ENCODE data around the gene BCL2. TPM values are rescaled to one million over a fixed set of nuclear protein-coding genes. Genes with fewer than 3 reads are reported as not detected.

Gene BCL2
- polyA plus RNA-seq, 1 experiment: 0.35 TPM

- no peak for TF ChIP-seq CTCF (IDR thresholded peaks at IDR 0.05; ENCODE audit: low read depth, low read length)
- H3K4me3 ChIP-seq (ENCODE audit: low read depth, low read length): no peak overlapping the region
- no peak for DNase-seq (ENCODE audit: low read depth, low spot score)
- H3K27me3 ChIP-seq (ENCODE audit: control insufficient read depth, insufficient read depth, low read length): peaks cover 4% of the 10 kb centered on the region
- no peak overlapping the region for H3K27ac ChIP-seq (ENCODE audit: low read depth, low read length)
- POLR2A ChIA-PET: interaction anchor here (0.7 kb wide), 1 partner anchor 586 kb away, joined by 9 read pairs; no protein-coding TSS in a partner anchor
- CTCF ChIA-PET: interaction anchor here (0.6 to 1.9 kb wide), 2 partner anchors 22 to 876 kb away, joined by 3 to 6 read pairs; no protein-coding TSS in a partner anchor
- H3K9me3 ChIP-seq (ENCODE audit: control insufficient read depth, insufficient read depth, low read length): no peaks in the 10 kb centered on the region
Observed at GRCh38 chr18:63301434-63301833, 18.1 kb downstream of the BCL2 start.

GRCh38 chr18:63299837-63300745, 19.5 kb downstream of the BCL2 start:
- H3K27ac ChIP-seq (ENCODE audit: low read depth, low read length): no peak overlapping the region
- no peak overlapping the region for H3K4me3 ChIP-seq (ENCODE audit: low read depth, low read length)
- H3K27me3 ChIP-seq (ENCODE audit: control insufficient read depth, insufficient read depth, low read length): peaks cover 2% of the 10 kb centered on the region
- ChIA-PET POLR2A (no interaction called here), CTCF (interaction anchor here (1.9 kb wide), 1 partner anchor 23 kb away, joined by 6 read pairs; no protein-coding TSS in a partner anchor)
- TF ChIP-seq CTCF (IDR thresholded peaks at IDR 0.05; ENCODE audit: low read depth, low read length): no peak
- no peaks in the 10 kb centered on the region for H3K9me3 ChIP-seq (ENCODE audit: control insufficient read depth, insufficient read depth, low read length)
- no peak for DNase-seq (ENCODE audit: low read depth, low spot score)

- CTCF ChIA-PET: interaction anchor here (1.3 kb wide), 1 partner anchor 25 kb away, joined by 3 read pairs; no protein-coding TSS in a partner anchor
- no peak for TF ChIP-seq CTCF (IDR thresholded peaks at IDR 0.05; ENCODE audit: low read depth, low read length)
- no peak for DNase-seq (ENCODE audit: low read depth, low spot score)
- no peak overlapping the region for H3K4me3 ChIP-seq (ENCODE audit: low read depth, low read length)
- H3K27ac ChIP-seq (ENCODE audit: low read depth, low read length): no peak overlapping the region
- POLR2A ChIA-PET: no interaction called here
- H3K9me3 ChIP-seq (ENCODE audit: control insufficient read depth, insufficient read depth, low read length): no peaks in the 10 kb centered on the region
- peaks cover 2% of the 10 kb centered on the region for H3K27me3 ChIP-seq (ENCODE audit: control insufficient read depth, insufficient read depth, low read length)
Observed at GRCh38 chr18:63298400-63299365, 20.9 kb downstream of the BCL2 start.

GRCh38 chr18:63297687-63298399, 21.7 kb downstream of the BCL2 start:
- DNase-seq (ENCODE audit: low read depth, low spot score): no peak

More at GRCh38 chr18:63297687-63298399, 21.7 kb downstream of the BCL2 start:
- POLR2A ChIA-PET: no interaction called here
- Histone ChIP-seq H3K27ac (ENCODE audit: low read depth, low read length) (no peak overlapping the region), H3K27me3 (ENCODE audit: control insufficient read depth, insufficient read depth, low read length) (peaks cover 2% of the 10 kb centered on the region), H3K4me3 (ENCODE audit: low read depth, low read length) (no peak overlapping the region), H3K9me3 (ENCODE audit: control insufficient read depth, insufficient read depth, low read length) (no peaks in the 10 kb centered on the region)
- CTCF ChIA-PET: interaction anchor here (1.3 kb wide), 1 partner anchor 26 kb away, joined by 3 read pairs; no protein-coding TSS in a partner anchor
- no peak for TF ChIP-seq CTCF (IDR thresholded peaks at IDR 0.05; ENCODE audit: low read depth, low read length)

Measured in AG04450 (cell line).